Effector memory CD4-positive, alpha-beta T cell (primary cell): ENCODE results near the gene TIPRL.

ENCODE experiments used
- DNase-seq, 3 donors: peaks; one replicate each; pipeline ENCODE4 v3.0.0-alpha.2; 2020
- H3K27ac ChIP-seq: 2 replicates; pipeline ENCODE4 v1.7.0; 2013; ENCODE audit warnings: mild to moderate bottlenecking, low read length, moderate library complexity; ENCODE audit not compliant: insufficient read depth, poor library complexity, severe bottlenecking
- H3K27me3 ChIP-seq: replicated peaks from 2 replicates; pipeline ENCODE4 v1.7.0; 2013; ENCODE audit warnings: mild to moderate bottlenecking, low read length; ENCODE audit not compliant: insufficient read depth, control insufficient read depth, poor library complexity, severe bottlenecking
- H3K36me3 ChIP-seq: 2 replicates; pipeline ENCODE4 v1.7.0; 2013; ENCODE audit warnings: mild to moderate bottlenecking, low read length, moderate library complexity; ENCODE audit not compliant: control insufficient read depth, insufficient read depth
- H3K4me1 ChIP-seq: 2 replicates; pipeline ENCODE4 v1.7.0; 2013; ENCODE audit warnings: low read length, mild to moderate bottlenecking; ENCODE audit not compliant: control insufficient read depth, insufficient read depth, poor library complexity, severe bottlenecking
- H3K4me3 ChIP-seq: 2 replicates; pipeline ENCODE4 v1.7.0; 2013; ENCODE audit warnings: low read length, low read depth, mild to moderate bottlenecking; ENCODE audit not compliant: insufficient read depth, poor library complexity, severe bottlenecking
- H3K9me3 ChIP-seq: 2 replicates; pipeline ENCODE4 v1.7.0; 2013; ENCODE audit warnings: mild to moderate bottlenecking, low read length, moderate library complexity; ENCODE audit not compliant: control insufficient read depth
- total RNA-seq, 3 donors: gene quantifications; one replicate each; lab custom pipeline; 2026; lab: John Stamatoyannopoulos, UW

The TIPRL gene
- total RNA-seq, result 23.4 to 36.8 (median 26.7) reads per million in 3 donors

- peak; percentile 83 to 89 (median 88) for DNase-seq
- H3K27ac ChIP-seq, result peak within 1 kb of the TSS; percentile 96
- no peaks in the 10 kb centered on the region for H3K9me3 ChIP-seq
- H3K4me1 ChIP-seq, result peaks cover 10% of the 10 kb centered on the region
- H3K4me3 ChIP-seq, result peak within 1 kb of the TSS; percentile 90
- no peaks in the 10 kb centered on the region for H3K27me3 ChIP-seq
- peaks cover 1% of the 10 kb centered on the region for H3K36me3 ChIP-seq
These were observed at the start of gene TIPRL for GRCh38 chr1:168178638-168179437. TIPRL (plus strand) TSS chr1:168178962; CDS start chr1:168179078, 116 bp downstream.

GRCh38 chr1:168129933-168130332, 48.8 kb upstream of the TIPRL start:
- Histone ChIP-seq H3K36me3 (no peaks in the 10 kb centered on the region), H3K9me3 (no peaks in the 10 kb centered on the region), H3K4me1 (no peaks in the 10 kb centered on the region), H3K4me3 (no peak overlapping the region), H3K27me3 (peaks cover 2% of the 10 kb centered on the region), H3K27ac (no peak overlapping the region)
- DNase-seq, result no peak

GRCh38 chr1:168134132-168134531, 44.6 kb upstream of the TIPRL start:
- H3K27ac ChIP-seq, result no peak overlapping the region
- H3K4me3 ChIP-seq, result no peak overlapping the region
- H3K36me3 ChIP-seq, result no peaks in the 10 kb centered on the region
- peaks cover 11% of the 10 kb centered on the region for H3K4me1 ChIP-seq
- no peak for DNase-seq
- peaks cover 15% of the 10 kb centered on the region for H3K27me3 ChIP-seq
- no peaks in the 10 kb centered on the region for H3K9me3 ChIP-seq

GRCh38 chr1:168134642-168135041, 44.1 kb upstream of the TIPRL start:
- no peaks in the 10 kb centered on the region for H3K36me3 ChIP-seq
- H3K4me3 ChIP-seq, result no peak overlapping the region
- no peak overlapping the region for H3K27ac ChIP-seq
- H3K4me1 ChIP-seq, result peaks cover 11% of the 10 kb centered on the region
- H3K9me3 ChIP-seq, result no peaks in the 10 kb centered on the region
- H3K27me3 ChIP-seq, result peaks cover 15% of the 10 kb centered on the region
- no peak for DNase-seq

- no peak for DNase-seq
- Histone ChIP-seq H3K4me1 (peaks cover 11% of the 10 kb centered on the region), H3K36me3 (no peaks in the 10 kb centered on the region), H3K27me3 (peaks cover 15% of the 10 kb centered on the region), H3K27ac (no peak overlapping the region), H3K4me3 (peak overlapping the region; percentile 73), H3K9me3 (no peaks in the 10 kb centered on the region)
These were observed 43.4 kb upstream of the TIPRL start for GRCh38 chr1:168135116-168135920.

GRCh38 chr1:168135921-168136708, 42.6 kb upstream of the TIPRL start:
- peaks cover 15% of the 10 kb centered on the region for H3K27me3 ChIP-seq
- H3K27ac ChIP-seq, result no peak overlapping the region
- no peaks in the 10 kb centered on the region for H3K9me3 ChIP-seq
- DNase-seq, result no peak
- H3K4me3 ChIP-seq, result peak overlapping the region; percentile 73
- H3K4me1 ChIP-seq, result peaks cover 11% of the 10 kb centered on the region
- no peaks in the 10 kb centered on the region for H3K36me3 ChIP-seq

- DNase-seq, result no peak
These were observed 41.9 kb upstream of the TIPRL start, which contains the start of gene GPR161 for GRCh38 chr1:168136709-168137514. GPR161 (minus strand) TSS chr1:168136930; CDS start chr1:168104850, 32,080 bp downstream.

GRCh38 chr1:168137515-168137821, 41.3 kb upstream of the TIPRL start:
- DNase-seq, result no peak
- Histone ChIP-seq H3K9me3 (no peaks in the 10 kb centered on the region), H3K36me3 (no peaks in the 10 kb centered on the region), H3K4me3 (peak overlapping the region; percentile 45), H3K27ac (no peak overlapping the region), H3K27me3 (peaks cover 15% of the 10 kb centered on the region), H3K4me1 (peaks cover 11% of the 10 kb centered on the region)

More at GRCh38 chr1:168136709-168137514, 41.9 kb upstream of the TIPRL start, which contains the start of gene GPR161:
- H3K4me3 ChIP-seq, result peak within 1 kb of the TSS; percentile 73
- H3K36me3 ChIP-seq, result no peaks in the 10 kb centered on the region
- H3K27ac ChIP-seq, result no peak within 1 kb of the TSS
- H3K9me3 ChIP-seq, result no peaks in the 10 kb centered on the region
- H3K27me3 ChIP-seq, result peaks cover 15% of the 10 kb centered on the region
- peaks cover 11% of the 10 kb centered on the region for H3K4me1 ChIP-seq

- DNase-seq, result no peak
- Histone ChIP-seq H3K4me3 (no peak overlapping the region), H3K27me3 (peaks cover 15% of the 10 kb centered on the region), H3K36me3 (no peaks in the 10 kb centered on the region), H3K9me3 (no peaks in the 10 kb centered on the region), H3K4me1 (peaks cover 11% of the 10 kb centered on the region), H3K27ac (no peak overlapping the region)
These were observed 40.6 kb upstream of the TIPRL start for GRCh38 chr1:168138134-168138533.
